GM12878 (cell line): ENCODE measurements around the gene CD68.

ENCODE experiments used
- CTCF ChIP-seq, 3 experiments: IDR thresholded peaks in 2 of 3; conservative IDR thresholded peaks in 1 of 3; 2 replicates each; pipeline ENCODE4 v1.5.1; 2011; ENCODE audit warnings: low read depth in 3 of 3, low read length in 3 of 3, mild to moderate bottlenecking in 3 of 3, control low read depth in 2 of 3, moderate library complexity in 2 of 3, inconsistent platforms in 1 of 3, mixed read lengths in 1 of 3; ENCODE audit not compliant: control insufficient read depth in 2 of 3, insufficient read depth in 1 of 3; ENCODE audit errors: extremely low read depth in 1 of 3
- ETV6 ChIP-seq, 2 experiments: fragments of 450-650 bp in 1 of 2; IDR thresholded peaks in 1 of 2; conservative IDR thresholded peaks in 1 of 2; 2 replicates each; pipeline ENCODE4 v1.6.1; 2014; ENCODE audit warnings: antibody characterized with exemption in 1 of 2, borderline replicate concordance in 1 of 2, low read depth in 1 of 2, mild to moderate bottlenecking in 1 of 2, moderate library complexity in 1 of 2
- FOS ChIP-seq: IDR thresholded peaks from 3 replicates; pipeline ENCODE4 v1.6.1; 2011; ENCODE audit warnings: borderline replicate concordance; ENCODE audit not compliant: insufficient read length; ENCODE audit errors: extremely low read depth
- HDAC2 ChIP-seq: fragments of 200-600 bp; sonication (generic); IDR thresholded peaks from 2 replicates; pipeline ENCODE4 v1.6.1; 2017
- JUND ChIP-seq: IDR thresholded peaks from 2 replicates; pipeline ENCODE4 v1.6.1; 2012; ENCODE audit warnings: low read depth, mild to moderate bottlenecking, low read length, improper control_type of control experiment, moderate library complexity
- MTA2 ChIP-seq: fragments of 450-650 bp; IDR thresholded peaks from 2 replicates; pipeline ENCODE4 v1.6.1; 2016; ENCODE audit warnings: low read depth, mild to moderate bottlenecking, moderate library complexity
- MYB ChIP-seq: fragments of 150-350 bp; IDR thresholded peaks from 2 replicates; pipeline ENCODE4 v1.6.1; 2014; ENCODE audit warnings: mild to moderate bottlenecking, low read depth, low read length, borderline replicate concordance
- NFIC ChIP-seq: IDR thresholded peaks from 2 replicates; pipeline ENCODE4 v1.6.1; 2012; ENCODE audit warnings: low read depth, mild to moderate bottlenecking, inconsistent platforms, low read length, moderate library complexity
- RAD21 ChIP-seq: IDR thresholded peaks from 2 replicates; pipeline ENCODE4 v1.6.1; 2011; ENCODE audit warnings: mild to moderate bottlenecking, low read depth, low read length, moderate library complexity; ENCODE audit not compliant: insufficient read depth
- SMC3 ChIP-seq: IDR thresholded peaks from 2 replicates; pipeline ENCODE4 v1.6.1; 2011; ENCODE audit warnings: low read length, improper control_type of control experiment, borderline replicate concordance
- TAF1 ChIP-seq: IDR thresholded peaks from 2 replicates; pipeline ENCODE4 v1.6.1; 2011; ENCODE audit warnings: mild to moderate bottlenecking, low read depth, low read length, borderline replicate concordance
- ZZZ3 ChIP-seq: IDR thresholded peaks from 2 replicates; pipeline ENCODE4 v1.6.1; 2011; ENCODE audit warnings: low read depth; ENCODE audit not compliant: control insufficient read depth, insufficient read length

- TF ChIP-seq ETV6 (conservative IDR thresholded peaks at IDR 0.05 in 1 of 2, IDR thresholded peaks at IDR 0.05 in 1 of 2; ENCODE audit: borderline replicate concordance in 1 of 2, low read depth in 1 of 2) (no peak), ZZZ3 (no peak), HDAC2 (no peak), RAD21 (no peak), CTCF (IDR thresholded peaks at IDR 0.05 in 2 of 3, conservative IDR thresholded peaks at IDR 0.05 in 1 of 3; ENCODE audit: control insufficient read depth in 2 of 3, extremely low read depth in 1 of 3, insufficient read depth in 1 of 3, low read depth in 3 of 3, low read length in 3 of 3) (no peak), SMC3 (no peak), MTA2 (no peak), TAF1 (no peak), NFIC (no peak), MYB (no peak), JUND (no peak), FOS (no peak)
Measured at GRCh38 chr17:7570351-7570750, 9.1 kb upstream of the CD68 start.
